ENCODE results near the gene NFILZ.
A peak's percentile ranks its signal among the peaks of the same experiment; 100 is the strongest.

NFILZ gene

DNA sequence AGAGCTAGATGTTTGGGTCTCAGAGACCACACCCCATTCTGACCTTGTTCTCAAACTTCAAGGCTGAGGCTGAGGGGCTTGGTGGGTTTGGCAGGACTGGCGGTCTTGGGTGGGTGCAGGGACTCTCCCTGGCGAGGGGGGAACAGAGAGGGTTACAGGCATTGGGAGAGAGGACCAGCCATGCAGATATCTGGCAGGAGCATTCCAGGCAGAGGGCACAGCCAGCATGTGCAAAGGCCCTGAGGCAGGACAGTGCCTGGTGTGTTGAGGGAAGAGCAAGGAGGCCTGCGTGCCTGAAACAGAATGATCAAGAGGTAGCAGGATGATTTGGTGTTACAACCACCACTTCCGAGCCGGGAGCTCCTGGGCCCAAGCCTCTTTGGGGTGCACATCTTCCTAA, 27.4 kb downstream of the NFILZ start:
- CTCF ChIA-PET: no interaction called here
- Histone ChIP-seq H3K9me3 (ENCODE audit: control insufficient read depth, insufficient read depth, low read depth, low read length) (no peaks in the 10 kb centered on the region), H3K4me3 (ENCODE audit: low read depth, low read length) (no peak overlapping the region), H3K36me3 (ENCODE audit: control insufficient read depth in 2 of 2, insufficient read depth in 1 of 2, low read length in 2 of 2) (no peaks in the 10 kb centered on the region), H3K27ac (ENCODE audit: extremely low read depth, low read depth, low read length) (no peak overlapping the region), H3K4me1 (ENCODE audit: control insufficient read depth, insufficient read depth, low read length) (no peaks in the 10 kb centered on the region)
- POLR2A ChIA-PET: no interaction called here
- TF ChIP-seq ZNF354C (tag by site-specific recombination; IDR thresholded peaks at IDR 0.05; ENCODE audit: borderline replicate concordance, low read depth): no peak
- TF ChIP-seq ZNF623 (tag by site-specific recombination; IDR thresholded peaks at IDR 0.05): peak; percentile 93

DNA sequence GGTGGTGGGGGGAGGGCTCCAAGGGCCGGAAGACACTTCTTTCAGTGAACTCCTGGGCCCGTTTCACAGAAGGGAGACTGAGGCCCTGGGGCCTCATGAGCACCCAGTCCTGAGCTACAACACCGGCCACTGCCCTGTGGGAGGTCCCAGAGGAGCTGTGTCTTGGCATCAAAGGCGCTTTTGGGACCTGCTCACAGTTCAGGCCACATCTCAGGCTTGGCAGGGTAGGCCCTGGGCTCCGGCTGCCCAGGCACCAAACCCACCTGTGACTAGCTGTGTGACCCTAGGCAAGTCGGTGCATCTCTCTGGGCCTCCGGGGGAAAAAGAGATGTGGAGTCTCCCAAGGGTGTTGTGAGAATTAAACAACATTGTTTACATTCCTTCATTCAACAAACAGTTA, 29.5 kb downstream of the NFILZ start:
- Histone ChIP-seq H3K36me3 (ENCODE audit: control insufficient read depth in 2 of 2, insufficient read depth in 1 of 2, low read length in 2 of 2) (no peaks in the 10 kb centered on the region), H3K27ac (ENCODE audit: extremely low read depth, low read depth, low read length) (no peak overlapping the region), H3K4me1 (ENCODE audit: control insufficient read depth, insufficient read depth, low read length) (no peaks in the 10 kb centered on the region), H3K4me3 (ENCODE audit: low read depth, low read length) (no peak overlapping the region), H3K9me3 (ENCODE audit: control insufficient read depth, insufficient read depth, low read depth, low read length) (no peaks in the 10 kb centered on the region)
- CTCF ChIA-PET: no interaction called here
- TF ChIP-seq HOXD13 (CRISPR knock-in tag; IDR thresholded peaks at IDR 0.05; ENCODE audit: borderline replicate concordance): no peak
- no peak for TF ChIP-seq MYNN (tag by site-specific recombination; IDR thresholded peaks at IDR 0.05; ENCODE audit: borderline replicate concordance)
- TF ChIP-seq ZNF585B (tag by site-specific recombination; IDR thresholded peaks at IDR 0.05): no peak
- no peak for TF ChIP-seq ZNF747 (tag by site-specific recombination; IDR thresholded peaks at IDR 0.05)
- TF ChIP-seq, protein P1, sequence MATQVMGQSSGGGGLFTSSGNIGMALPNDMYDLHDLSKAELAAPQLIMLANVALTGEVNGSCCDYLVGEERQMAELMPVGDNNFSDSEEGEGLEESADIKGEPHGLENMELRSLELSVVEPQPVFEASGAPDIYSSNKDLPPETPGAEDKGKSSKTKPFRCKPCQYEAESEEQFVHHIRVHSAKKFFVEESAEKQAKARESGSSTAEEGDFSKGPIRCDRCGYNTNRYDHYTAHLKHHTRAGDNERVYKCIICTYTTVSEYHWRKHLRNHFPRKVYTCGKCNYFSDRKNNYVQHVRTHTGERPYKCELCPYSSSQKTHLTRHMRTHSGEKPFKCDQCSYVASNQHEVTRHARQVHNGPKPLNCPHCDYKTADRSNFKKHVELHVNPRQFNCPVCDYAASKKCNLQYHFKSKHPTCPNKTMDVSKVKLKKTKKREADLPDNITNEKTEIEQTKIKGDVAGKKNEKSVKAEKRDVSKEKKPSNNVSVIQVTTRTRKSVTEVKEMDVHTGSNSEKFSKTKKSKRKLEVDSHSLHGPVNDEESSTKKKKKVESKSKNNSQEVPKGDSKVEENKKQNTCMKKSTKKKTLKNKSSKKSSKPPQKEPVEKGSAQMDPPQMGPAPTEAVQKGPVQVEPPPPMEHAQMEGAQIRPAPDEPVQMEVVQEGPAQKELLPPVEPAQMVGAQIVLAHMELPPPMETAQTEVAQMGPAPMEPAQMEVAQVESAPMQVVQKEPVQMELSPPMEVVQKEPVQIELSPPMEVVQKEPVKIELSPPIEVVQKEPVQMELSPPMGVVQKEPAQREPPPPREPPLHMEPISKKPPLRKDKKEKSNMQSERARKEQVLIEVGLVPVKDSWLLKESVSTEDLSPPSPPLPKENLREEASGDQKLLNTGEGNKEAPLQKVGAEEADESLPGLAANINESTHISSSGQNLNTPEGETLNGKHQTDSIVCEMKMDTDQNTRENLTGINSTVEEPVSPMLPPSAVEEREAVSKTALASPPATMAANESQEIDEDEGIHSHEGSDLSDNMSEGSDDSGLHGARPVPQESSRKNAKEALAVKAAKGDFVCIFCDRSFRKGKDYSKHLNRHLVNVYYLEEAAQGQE (tag by site-specific recombination; IDR thresholded peaks at IDR 0.05): no peak
- no peak for TF ChIP-seq ZNF23 (tag by site-specific recombination; IDR thresholded peaks at IDR 0.05; ENCODE audit: borderline replicate concordance)
- TF ChIP-seq OSR2 (tag by site-specific recombination; IDR thresholded peaks at IDR 0.05): no peak
- TF ChIP-seq ZNF843 (tag by site-specific recombination; IDR thresholded peaks at IDR 0.05): no peak
- TF ChIP-seq MEIS1 (CRISPR knock-in tag; IDR thresholded peaks at IDR 0.05; ENCODE audit: borderline replicate concordance): no peak
- POLR2A ChIA-PET: no interaction called here

DNA sequence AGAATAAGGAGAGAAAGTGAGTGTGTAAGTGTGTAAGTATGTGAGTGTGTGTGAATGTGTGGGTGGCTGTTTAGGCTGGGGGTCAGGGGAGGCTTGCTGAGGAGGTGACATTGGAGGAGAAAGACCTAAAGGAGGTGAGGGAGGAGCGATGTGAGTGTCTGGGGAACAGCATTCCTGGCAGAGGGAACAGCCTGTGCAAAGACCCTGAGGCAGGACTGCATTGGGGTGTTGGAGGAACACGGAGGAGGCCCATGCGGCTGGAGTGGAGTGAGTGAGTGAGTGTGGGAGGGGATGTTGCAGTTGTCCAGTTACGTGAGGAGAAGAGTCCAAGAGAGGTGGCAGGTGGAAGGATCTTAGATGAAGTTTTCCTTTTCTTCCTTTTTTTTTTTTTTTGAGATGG, 31.8 kb downstream of the NFILZ start:
- Histone ChIP-seq H3K4me3 (ENCODE audit: low read depth, low read length) (no peak overlapping the region), H3K4me1 (ENCODE audit: control insufficient read depth, insufficient read depth, low read length) (no peaks in the 10 kb centered on the region), H3K36me3 (ENCODE audit: control insufficient read depth in 2 of 2, insufficient read depth in 1 of 2, low read length in 2 of 2) (no peaks in the 10 kb centered on the region), H3K27ac (ENCODE audit: extremely low read depth, low read depth, low read length) (no peak overlapping the region), H3K9me3 (ENCODE audit: control insufficient read depth, insufficient read depth, low read depth, low read length) (no peaks in the 10 kb centered on the region)
- TF ChIP-seq ZNF341 (tag by site-specific recombination; IDR thresholded peaks at IDR 0.05; ENCODE audit: low read depth) (0 out of 2 replicates have a peak, but pooled peaks have one; percentile 15), ZNF623 (tag by site-specific recombination; IDR thresholded peaks at IDR 0.05) (peak; percentile 71), EGR2 (tag by site-specific recombination; IDR thresholded peaks at IDR 0.05; ENCODE audit: low read depth) (0 out of 2 replicates have a peak, but pooled peaks have one; percentile 12), ZNF830 (tag by site-specific recombination; IDR thresholded peaks at IDR 0.05; ENCODE audit: low read depth) (no peak), ZFHX2 (tag by site-specific recombination; conservative IDR thresholded peaks at IDR 0.05) (peak; percentile 36; the same call in 1 of the 2 replicates), PRDM1 (tag by site-specific recombination; IDR thresholded peaks at IDR 0.05) (peak; percentile 78; the same call in 1 of the 2 replicates), ZNF391 (tag by site-specific recombination; IDR thresholded peaks at IDR 0.05; ENCODE audit: borderline replicate concordance, low read depth) (no peak)
- ChIA-PET POLR2A (no interaction called here), CTCF (interaction anchor here (0.7 kb wide), 1 partner anchor 321 kb away, joined by 3 read pairs; no protein-coding TSS in a partner anchor)

Measured in HEK293 (cell line).